SK-N-SH treated with all-trans-retinoic acid at 6 μM for 48 hours (cell line): ENCODE results near the gene CTNNA3.

Experiments
- CSDC2 ChIP-seq: fragments of 250-450 bp; sonication (Bioruptor Pico); IDR thresholded peaks from 2 replicates; pipeline ENCODE4 v1.5.0; 2020; ENCODE audit warnings: mild to moderate bottlenecking, moderate library complexity
- CSRNP3 ChIP-seq: fragments of 250-450 bp; sonication (Bioruptor Pico); IDR thresholded peaks from 2 replicates; pipeline ENCODE4 v1.5.1; 2021; ENCODE audit warnings: mild to moderate bottlenecking, moderate library complexity
- GLIS3 ChIP-seq: fragments of 250-450 bp; sonication (Bioruptor Pico); IDR thresholded peaks from 2 replicates; pipeline ENCODE4 v1.5.0; 2020; ENCODE audit warnings: mild to moderate bottlenecking, moderate library complexity
- POU6F1 ChIP-seq: fragments of 250-450 bp; sonication (Bioruptor Pico); IDR thresholded peaks from 2 replicates; pipeline ENCODE4 v1.8.0; 2021; ENCODE audit warnings: low read depth, mild to moderate bottlenecking, moderate library complexity, borderline replicate concordance
- PPARA ChIP-seq: fragments of 250-450 bp; sonication (Bioruptor Pico); IDR thresholded peaks from 2 replicates; pipeline ENCODE4 v1.5.0; 2020; ENCODE audit warnings: mild to moderate bottlenecking, borderline replicate concordance
- RARB ChIP-seq: fragments of 250-450 bp; sonication (Bioruptor Pico); IDR thresholded peaks from 2 replicates; pipeline ENCODE4 v1.8.0; 2021; ENCODE audit warnings: mild to moderate bottlenecking, moderate library complexity
- ZC3H10 ChIP-seq: fragments of 250-450 bp; sonication (Bioruptor Pico); IDR thresholded peaks from 2 replicates; pipeline ENCODE4 v1.5.1; 2021; ENCODE audit warnings: mild to moderate bottlenecking, moderate library complexity
- ZFP3 ChIP-seq: fragments of 250-450 bp; sonication (Bioruptor Pico); IDR thresholded peaks from 2 replicates; pipeline ENCODE4 v1.5.0; 2020; ENCODE audit warnings: mild to moderate bottlenecking, moderate library complexity
- ZFP30 ChIP-seq: fragments of 450-650 bp; formaldehyde crosslinking; IDR thresholded peaks from 2 replicates; pipeline ENCODE4 v1.5.0; 2022; ENCODE audit warnings: mild to moderate bottlenecking, moderate library complexity
- ZNF565 ChIP-seq: fragments of 450-650 bp; formaldehyde crosslinking; conservative IDR thresholded peaks from 2 replicates; pipeline ENCODE4 v1.5.0; 2020; ENCODE audit warnings: low read depth, mild to moderate bottlenecking, moderate library complexity
- ZNF70 ChIP-seq: fragments of 450-650 bp; formaldehyde crosslinking; IDR thresholded peaks from 2 replicates; pipeline ENCODE4 v1.5.0; 2020; ENCODE audit warnings: mild to moderate bottlenecking, moderate library complexity
- TF ChIP-seq, protein P1 (sequence below): fragments of 250-450 bp; sonication (Bioruptor Pico); IDR thresholded peaks from 2 replicates; pipeline ENCODE4 v1.8.0; 2020; ENCODE audit warnings: mild to moderate bottlenecking, moderate library complexity, borderline replicate concordance
- TF ChIP-seq, protein P2 (sequence below): fragments of 250-450 bp; sonication (Bioruptor Pico); IDR thresholded peaks from 2 replicates; pipeline ENCODE4 v1.5.1; 2020; ENCODE audit warnings: low read depth, mild to moderate bottlenecking, moderate library complexity

- no peak for TF ChIP-seq ZFP30
- TF ChIP-seq, protein P1, sequence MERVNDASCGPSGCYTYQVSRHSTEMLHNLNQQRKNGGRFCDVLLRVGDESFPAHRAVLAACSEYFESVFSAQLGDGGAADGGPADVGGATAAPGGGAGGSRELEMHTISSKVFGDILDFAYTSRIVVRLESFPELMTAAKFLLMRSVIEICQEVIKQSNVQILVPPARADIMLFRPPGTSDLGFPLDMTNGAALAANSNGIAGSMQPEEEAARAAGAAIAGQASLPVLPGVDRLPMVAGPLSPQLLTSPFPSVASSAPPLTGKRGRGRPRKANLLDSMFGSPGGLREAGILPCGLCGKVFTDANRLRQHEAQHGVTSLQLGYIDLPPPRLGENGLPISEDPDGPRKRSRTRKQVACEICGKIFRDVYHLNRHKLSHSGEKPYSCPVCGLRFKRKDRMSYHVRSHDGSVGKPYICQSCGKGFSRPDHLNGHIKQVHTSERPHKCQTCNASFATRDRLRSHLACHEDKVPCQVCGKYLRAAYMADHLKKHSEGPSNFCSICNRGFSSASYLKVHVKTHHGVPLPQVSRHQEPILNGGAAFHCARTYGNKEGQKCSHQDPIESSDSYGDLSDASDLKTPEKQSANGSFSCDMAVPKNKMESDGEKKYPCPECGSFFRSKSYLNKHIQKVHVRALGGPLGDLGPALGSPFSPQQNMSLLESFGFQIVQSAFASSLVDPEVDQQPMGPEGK (CRISPR knock-in tag): no peak
- TF ChIP-seq GLIS3 (CRISPR knock-in tag): no peak
- TF ChIP-seq POU6F1: no peak
- no peak for TF ChIP-seq RARB (CRISPR knock-in tag)
- no peak for TF ChIP-seq ZFP3 (CRISPR knock-in tag)
- TF ChIP-seq, protein P2, sequence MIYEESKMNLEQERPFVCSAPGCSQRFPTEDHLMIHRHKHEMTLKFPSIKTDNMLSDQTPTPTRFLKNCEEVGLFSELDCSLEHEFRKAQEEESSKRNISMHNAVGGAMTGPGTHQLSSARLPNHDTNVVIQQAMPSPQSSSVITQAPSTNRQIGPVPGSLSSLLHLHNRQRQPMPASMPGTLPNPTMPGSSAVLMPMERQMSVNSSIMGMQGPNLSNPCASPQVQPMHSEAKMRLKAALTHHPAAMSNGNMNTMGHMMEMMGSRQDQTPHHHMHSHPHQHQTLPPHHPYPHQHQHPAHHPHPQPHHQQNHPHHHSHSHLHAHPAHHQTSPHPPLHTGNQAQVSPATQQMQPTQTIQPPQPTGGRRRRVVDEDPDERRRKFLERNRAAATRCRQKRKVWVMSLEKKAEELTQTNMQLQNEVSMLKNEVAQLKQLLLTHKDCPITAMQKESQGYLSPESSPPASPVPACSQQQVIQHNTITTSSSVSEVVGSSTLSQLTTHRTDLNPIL (CRISPR knock-in tag): no peak
- TF ChIP-seq ZNF565: no peak
- no peak for TF ChIP-seq ZC3H10 (CRISPR knock-in tag)
- no peak for TF ChIP-seq PPARA
- no peak for TF ChIP-seq CSRNP3 (CRISPR knock-in tag)
- no peak for TF ChIP-seq ZNF70 (CRISPR knock-in tag)
- no peak for TF ChIP-seq CSDC2 (CRISPR knock-in tag)
Observed at GRCh38 chr10:66144016-66144415, 1552.0 kb downstream of the CTNNA3 start.
